ENCODE results near the gene CDC42BPA.

CDC42BPA gene

DNA sequence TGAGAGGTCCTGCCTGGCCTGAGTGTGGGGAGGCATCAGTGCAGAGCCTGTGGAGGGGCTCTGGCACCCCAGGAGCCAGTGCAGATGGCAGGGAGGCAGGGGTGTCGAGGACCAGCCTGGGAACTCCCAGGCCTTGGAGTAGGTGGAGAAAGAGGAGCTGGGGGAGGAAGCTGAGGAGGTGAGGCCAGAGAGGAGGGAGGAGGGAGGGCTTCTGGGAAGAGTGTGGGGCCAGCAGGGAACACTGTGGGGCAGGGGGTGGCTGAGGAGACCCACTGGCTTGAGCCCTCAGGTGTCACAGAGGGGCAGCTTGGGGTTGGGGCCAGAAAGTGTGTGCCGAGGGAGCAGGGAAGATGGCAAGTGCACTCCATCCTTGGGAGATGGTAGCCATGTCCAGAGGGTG, 374.4 kb downstream of the CDC42BPA start:
- no peak for DNase-seq (ENCODE audit: low read depth)

GRCh38 chr1:226943156-226943555, 375.1 kb downstream of the CDC42BPA start:
- DNase-seq (ENCODE audit: low read depth): no peak

DNA sequence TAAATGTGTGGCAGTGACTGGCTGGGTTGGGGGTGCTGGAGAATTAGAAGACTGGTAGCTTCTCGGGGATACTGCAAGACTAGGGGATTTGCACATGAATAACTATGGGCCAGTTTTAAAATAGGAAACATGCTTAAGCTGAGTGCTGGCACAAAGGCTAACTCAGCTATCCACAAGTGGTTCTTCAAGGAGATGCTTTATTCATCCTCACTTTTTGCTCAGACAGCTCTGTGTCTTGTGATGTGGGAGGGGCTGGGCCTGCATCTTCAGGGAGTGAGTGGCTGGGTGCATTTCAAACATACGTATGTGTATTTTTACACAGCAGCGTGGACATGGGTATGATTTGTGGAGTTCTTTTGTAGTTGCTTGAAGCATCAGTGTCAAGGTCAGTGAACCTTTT, 375.9 kb downstream of the CDC42BPA start:
- DNase-seq (ENCODE audit: low read depth): no peak

GRCh38 chr1:226940806-226941067, 377.6 kb downstream of the CDC42BPA start:
- DNase-seq (ENCODE audit: low read depth): no peak

GRCh38 chr1:226940029-226940805, 378.1 kb downstream of the CDC42BPA start, which contains the start of gene COQ8A:
COQ8A (plus strand) TSS chr1:226940294; CDS start chr1:226961386, 21,092 bp downstream.
- DNase-seq (ENCODE audit: low read depth): peak; percentile 97
